Activated T-cell treated with anti-CD3 and anti-CD28 coated beads, Interleukin-2, amount 50 U/mL, for 24 hours (primary cell): Measurements from ENCODE around the gene KCNMA1.

ENCODE experiments used
- DNase-seq: peaks from one replicate; pipeline ENCODE4 v3.0.0-alpha.2; 2020
- H3K27ac Mint-ChIP-seq: 2 replicates; pipeline ENCODE4 v1.8.0; 2020; ENCODE audit warnings: mild to moderate bottlenecking, mixed read lengths
- H3K27me3 Mint-ChIP-seq: 2 replicates; pipeline ENCODE4 v1.8.0; 2020; ENCODE audit warnings: mixed read lengths
- H3K36me3 Mint-ChIP-seq: 2 replicates; pipeline ENCODE4 v1.8.0; 2020; ENCODE audit warnings: low read depth, mixed read lengths
- H3K4me1 Mint-ChIP-seq: 2 replicates; pipeline ENCODE4 v1.8.0; 2020; ENCODE audit warnings: low read depth, mixed read lengths
- H3K4me3 Mint-ChIP-seq: 2 replicates; pipeline ENCODE4 v1.8.0; 2020; ENCODE audit warnings: mild to moderate bottlenecking, moderate library complexity, mixed read lengths
- H3K9me3 Mint-ChIP-seq: 2 replicates; pipeline ENCODE4 v1.8.0; 2020; ENCODE audit warnings: mixed read lengths

KCNMA1 gene

DNA sequence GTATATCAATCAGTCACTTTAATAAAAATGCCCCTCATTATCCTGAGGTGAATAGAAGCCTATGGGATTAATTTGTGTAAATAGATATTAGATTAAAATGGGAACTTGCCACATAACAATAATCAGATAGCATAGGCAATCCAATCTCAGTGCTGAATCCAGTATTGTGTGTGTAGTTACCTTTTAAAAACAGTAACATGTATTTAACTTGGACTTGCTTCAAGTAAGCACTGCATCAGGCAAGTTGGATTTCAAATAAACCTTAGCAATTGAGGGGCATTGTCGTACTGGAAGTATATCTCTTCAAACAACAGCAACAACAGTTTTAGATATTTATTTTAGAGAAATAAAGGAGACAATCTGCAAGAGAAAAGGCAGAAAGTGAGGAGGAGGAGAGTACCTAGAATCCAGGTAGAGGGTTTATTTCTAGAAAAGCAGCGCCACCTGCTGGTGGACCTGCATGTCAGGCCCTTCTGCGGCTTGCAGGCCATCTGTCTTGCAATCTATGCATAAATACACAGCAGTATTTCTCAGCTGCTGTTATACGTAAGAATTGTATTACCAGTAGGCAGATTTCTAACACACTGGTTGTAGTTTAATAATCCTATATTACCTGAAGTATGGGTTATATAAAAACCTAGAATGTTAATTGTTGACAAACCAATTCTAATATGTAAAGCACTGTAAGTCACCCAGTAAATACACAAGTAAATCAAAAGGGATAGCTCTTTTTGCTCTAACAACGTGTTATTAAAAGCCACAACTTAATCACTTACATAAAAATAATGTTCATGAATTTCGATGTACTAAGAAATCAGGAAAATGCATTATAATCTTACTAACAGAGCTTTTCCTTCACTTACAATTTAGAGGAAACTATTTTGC lies 652.8 kb downstream of the KCNMA1 start:
- Mint-ChIP-seq H3K36me3 (no peaks in the 10 kb centered on the region), H3K27ac (no peak overlapping the region), H3K27me3 (peaks cover 2% of the 10 kb centered on the region), H3K9me3 (no peaks in the 10 kb centered on the region), H3K4me3 (no peak overlapping the region), H3K4me1 (no peaks in the 10 kb centered on the region)
- DNase-seq, result peak; percentile 72

DNA sequence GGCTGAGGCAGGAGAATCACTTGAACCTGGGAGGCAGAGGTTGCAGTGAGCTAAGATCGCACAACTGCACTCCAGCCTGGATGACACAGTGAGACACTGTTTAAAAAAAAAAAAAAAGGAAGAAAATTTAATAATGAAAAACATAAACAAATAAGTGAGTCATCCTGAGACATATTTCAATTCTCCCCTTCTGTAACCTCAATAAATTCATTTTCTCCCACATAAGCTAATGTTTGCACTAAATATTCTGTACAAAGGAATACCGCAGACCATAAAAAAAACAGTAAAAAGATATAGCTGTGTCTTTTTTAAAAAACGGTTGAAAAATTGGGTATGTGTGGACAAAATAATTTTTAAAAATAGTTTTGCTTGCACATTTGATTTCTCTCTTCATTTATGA lies 654.0 kb downstream of the KCNMA1 start:
- no peak overlapping the region for H3K4me3 Mint-ChIP-seq
- peaks cover 2% of the 10 kb centered on the region for H3K27me3 Mint-ChIP-seq
- H3K27ac Mint-ChIP-seq, result no peak overlapping the region
- H3K36me3 Mint-ChIP-seq, result no peaks in the 10 kb centered on the region
- DNase-seq, result no peak
- no peaks in the 10 kb centered on the region for H3K9me3 Mint-ChIP-seq
- H3K4me1 Mint-ChIP-seq, result no peaks in the 10 kb centered on the region

DNA sequence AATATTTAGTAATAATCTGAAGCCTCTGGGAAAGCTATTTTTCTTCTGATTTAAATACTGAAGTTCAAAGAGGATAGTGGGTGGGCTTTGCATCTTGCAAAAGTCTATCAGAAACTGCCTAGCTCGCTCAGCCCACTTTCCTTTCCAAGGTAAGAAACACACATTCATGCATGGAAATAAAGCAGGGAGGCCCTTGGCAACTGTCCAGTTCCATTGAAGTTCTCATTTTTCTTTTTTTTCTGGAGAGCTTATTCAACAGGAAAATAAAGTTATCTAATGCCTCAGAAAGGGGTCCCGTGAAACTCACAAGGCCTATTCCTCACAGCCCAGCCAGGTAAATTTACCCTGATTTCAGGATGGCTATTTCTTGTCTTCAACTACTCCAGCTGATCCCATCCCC lies 654.9 kb downstream of the KCNMA1 start:
- Mint-ChIP-seq H3K36me3 (no peaks in the 10 kb centered on the region), H3K4me3 (no peak overlapping the region), H3K9me3 (no peaks in the 10 kb centered on the region), H3K4me1 (no peaks in the 10 kb centered on the region), H3K27me3 (peaks cover 2% of the 10 kb centered on the region), H3K27ac (no peak overlapping the region)
- no peak for DNase-seq

DNA sequence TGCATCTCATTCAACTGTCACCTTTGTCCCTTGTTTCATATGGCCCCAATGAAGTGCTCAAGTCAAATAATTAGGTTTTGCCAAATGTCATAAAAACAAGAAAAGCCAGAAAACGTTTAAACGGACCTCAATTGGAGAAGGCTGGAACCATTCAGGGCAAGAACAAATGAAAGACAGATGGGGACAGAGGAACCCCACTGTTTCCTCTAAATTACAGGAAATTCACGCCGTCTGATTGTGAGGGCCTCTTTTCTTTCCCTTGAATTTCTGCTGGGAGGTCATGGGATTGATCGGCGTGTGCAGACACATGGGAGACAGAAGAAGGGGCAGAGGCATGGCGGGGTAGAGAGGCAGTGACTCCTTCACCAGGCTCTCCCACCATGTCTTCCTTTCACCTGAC lies 656.4 kb downstream of the KCNMA1 start:
- H3K27ac Mint-ChIP-seq, result no peak overlapping the region
- no peaks in the 10 kb centered on the region for H3K36me3 Mint-ChIP-seq
- H3K9me3 Mint-ChIP-seq, result no peaks in the 10 kb centered on the region
- H3K4me1 Mint-ChIP-seq, result no peaks in the 10 kb centered on the region
- no peak overlapping the region for H3K4me3 Mint-ChIP-seq
- peaks cover 2% of the 10 kb centered on the region for H3K27me3 Mint-ChIP-seq
- no peak for DNase-seq

DNA sequence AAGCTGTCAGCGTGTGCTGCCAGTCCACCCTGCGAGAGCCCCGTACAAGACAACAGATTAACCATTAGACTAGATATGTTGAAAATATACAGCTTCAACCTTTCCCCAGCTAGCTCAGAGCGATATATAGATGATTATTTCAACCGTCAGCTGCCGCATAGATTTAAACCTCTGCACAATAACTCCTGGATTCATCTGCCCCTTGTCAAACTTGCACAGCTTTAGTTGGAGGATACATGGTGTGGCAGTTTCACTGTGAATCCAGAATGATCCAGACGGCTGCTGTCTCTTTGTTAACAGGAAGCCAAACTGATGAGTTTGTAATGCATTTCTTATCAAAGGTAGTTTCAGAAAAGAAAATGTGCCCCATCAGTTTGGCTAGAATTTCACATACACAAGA lies 659.7 kb downstream of the KCNMA1 start:
- peaks cover 2% of the 10 kb centered on the region for H3K27me3 Mint-ChIP-seq

DNA sequence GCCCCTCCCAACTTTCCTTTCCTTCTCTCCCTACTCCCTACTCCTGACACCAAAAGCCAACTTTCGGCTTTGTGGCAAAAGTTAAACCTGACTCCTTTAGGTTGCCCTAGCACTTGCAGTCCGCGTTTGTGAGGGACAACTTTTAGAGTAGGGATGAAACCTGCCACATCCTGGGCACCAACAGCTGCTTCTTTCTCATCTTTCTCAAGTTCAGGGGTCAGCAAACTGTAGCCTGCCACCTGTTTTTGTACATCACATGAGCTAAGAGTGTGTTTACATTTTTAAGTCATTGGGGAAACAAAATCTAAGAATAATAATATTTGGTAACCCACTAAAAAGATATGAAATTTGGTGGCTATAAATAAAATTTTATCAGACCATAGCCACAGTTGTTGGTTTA lies 660.6 kb downstream of the KCNMA1 start:
- no peak for DNase-seq
- Mint-ChIP-seq H3K4me3 (no peak overlapping the region), H3K27me3 (peaks cover 2% of the 10 kb centered on the region), H3K36me3 (no peaks in the 10 kb centered on the region), H3K9me3 (no peaks in the 10 kb centered on the region), H3K4me1 (no peaks in the 10 kb centered on the region), H3K27ac (no peak overlapping the region)

More for the DNA sequence above, 659.7 kb downstream of the KCNMA1 start:
- Mint-ChIP-seq H3K9me3 (no peaks in the 10 kb centered on the region), H3K4me3 (no peak overlapping the region), H3K36me3 (no peaks in the 10 kb centered on the region), H3K27ac (no peak overlapping the region), H3K4me1 (no peaks in the 10 kb centered on the region)
- DNase-seq, result no peak

DNA sequence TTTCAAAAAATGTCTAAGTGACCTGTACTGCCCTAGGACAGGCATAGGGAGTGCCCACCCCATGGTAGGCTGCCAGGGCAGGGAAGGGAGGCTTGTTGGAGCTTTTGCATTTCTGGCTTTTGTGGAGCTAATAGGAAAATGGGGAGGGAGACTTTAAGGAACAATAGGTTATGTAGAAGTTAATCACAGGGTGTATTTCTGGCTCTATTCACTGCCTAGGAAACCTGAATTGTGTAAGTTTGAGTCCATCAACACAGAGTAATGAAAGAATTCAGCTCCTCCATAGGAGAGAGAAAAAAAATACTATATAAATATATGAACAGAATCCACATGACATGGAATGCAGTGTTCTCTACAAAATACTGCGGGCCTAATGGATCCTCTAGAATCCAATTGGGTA lies 661.5 kb downstream of the KCNMA1 start:
- Mint-ChIP-seq H3K27ac (no peak overlapping the region), H3K9me3 (no peaks in the 10 kb centered on the region), H3K27me3 (peaks cover 2% of the 10 kb centered on the region), H3K4me3 (no peak overlapping the region), H3K36me3 (no peaks in the 10 kb centered on the region), H3K4me1 (peaks cover 7% of the 10 kb centered on the region)
- DNase-seq, result no peak

DNA sequence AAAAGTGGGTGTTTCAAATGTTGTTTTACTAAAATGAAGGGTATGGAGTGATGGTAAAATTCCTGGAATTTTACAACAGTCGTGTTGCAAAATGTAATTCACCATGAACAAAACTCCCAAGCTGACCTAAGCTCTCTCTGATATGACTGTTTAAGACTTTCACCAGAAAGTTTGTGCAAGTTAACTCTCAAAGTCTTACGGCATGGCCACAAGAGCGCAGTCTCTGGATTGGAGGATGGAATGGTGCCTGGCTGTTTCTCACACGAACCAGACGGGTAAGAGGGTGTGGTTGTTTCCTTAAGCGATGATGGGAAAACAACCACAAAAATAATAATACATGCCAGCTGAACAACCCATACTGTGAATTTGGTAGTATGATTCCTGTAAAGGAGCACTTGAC lies 662.5 kb downstream of the KCNMA1 start:
- no peaks in the 10 kb centered on the region for H3K36me3 Mint-ChIP-seq
- no peak for DNase-seq
- no peaks in the 10 kb centered on the region for H3K27me3 Mint-ChIP-seq

DNA sequence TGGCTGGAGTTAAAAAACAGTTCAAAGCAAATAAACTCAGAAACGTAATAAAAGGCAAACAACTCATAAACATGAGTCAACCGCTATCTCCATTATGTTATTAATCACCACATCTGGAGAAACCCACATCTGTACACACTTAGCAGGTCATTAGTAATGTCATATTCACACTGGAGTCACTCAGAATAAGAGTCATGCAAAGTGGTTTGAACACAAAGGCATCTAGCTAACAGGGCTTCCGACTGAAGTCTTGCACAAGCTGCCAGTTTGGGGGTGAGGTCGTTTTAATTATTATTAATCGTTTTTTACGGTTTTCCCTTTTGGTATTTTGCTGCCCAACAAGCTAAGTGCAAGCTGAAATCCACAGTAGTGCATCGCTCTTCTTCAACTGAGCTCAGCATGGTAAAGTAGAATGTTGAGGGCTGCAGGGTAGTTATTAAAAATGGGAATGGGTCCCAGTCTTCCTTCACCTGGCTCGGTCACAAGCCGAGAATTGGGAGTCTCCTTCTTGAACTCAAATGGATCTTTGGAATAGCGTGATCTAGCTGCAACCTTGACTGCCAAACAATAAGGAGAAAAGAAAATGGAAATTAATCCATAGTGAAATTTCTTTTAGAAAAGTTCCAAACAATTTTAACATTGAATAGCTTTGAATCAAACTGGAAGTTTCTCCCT lies 663.5 kb downstream of the KCNMA1 start:
- H3K4me3 Mint-ChIP-seq, result no peak overlapping the region
- no peaks in the 10 kb centered on the region for H3K27me3 Mint-ChIP-seq
- no peaks in the 10 kb centered on the region for H3K9me3 Mint-ChIP-seq
- H3K4me1 Mint-ChIP-seq, result peaks cover 7% of the 10 kb centered on the region
- H3K36me3 Mint-ChIP-seq, result no peaks in the 10 kb centered on the region
- DNase-seq, result no peak
- no peak overlapping the region for H3K27ac Mint-ChIP-seq

More for the DNA sequence above, 662.5 kb downstream of the KCNMA1 start:
- H3K27ac Mint-ChIP-seq, result no peak overlapping the region
- no peak overlapping the region for H3K4me3 Mint-ChIP-seq
- no peaks in the 10 kb centered on the region for H3K9me3 Mint-ChIP-seq
- peaks cover 7% of the 10 kb centered on the region for H3K4me1 Mint-ChIP-seq

DNA sequence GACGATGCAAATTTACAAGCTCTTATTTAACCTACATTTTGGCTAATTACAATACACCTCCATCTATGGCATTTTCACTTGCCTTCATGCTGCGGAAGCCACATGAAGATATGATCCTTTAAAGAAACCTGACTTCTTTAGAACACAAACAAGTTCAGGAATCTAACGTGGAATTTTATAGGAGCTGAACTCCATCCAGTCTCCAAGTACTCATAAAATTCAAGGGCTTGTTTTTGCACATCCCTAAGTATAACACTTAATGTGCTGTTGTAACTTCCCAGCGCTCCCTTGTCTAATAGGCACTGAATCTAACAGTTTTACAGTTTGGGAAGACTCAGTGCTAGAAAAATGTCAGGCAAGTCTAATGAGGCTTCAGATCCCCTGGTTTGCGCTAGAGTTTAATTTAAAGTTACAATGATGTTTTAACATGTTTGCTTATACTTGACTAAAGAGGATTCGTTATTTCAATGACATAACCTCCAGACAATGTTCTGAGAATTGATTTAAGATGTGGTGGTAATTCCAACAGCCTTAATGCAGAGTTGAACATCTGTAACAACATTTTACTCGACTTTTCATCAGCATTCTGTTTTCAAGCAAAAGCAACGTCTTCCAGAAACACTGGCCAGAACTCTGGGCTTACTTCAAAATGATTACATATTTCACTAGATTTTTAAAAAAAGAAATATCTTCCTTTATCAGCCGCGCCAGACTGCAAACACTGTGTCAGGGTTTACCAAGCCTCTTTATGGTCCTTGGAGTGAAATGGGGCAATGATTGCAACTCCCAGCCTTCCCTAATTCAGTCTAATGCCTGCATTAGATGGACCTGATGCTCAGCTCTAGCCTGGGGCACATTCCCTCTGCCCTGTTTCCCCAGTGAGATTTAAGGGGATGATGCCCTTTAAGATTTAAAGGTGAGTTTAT lies 664.3 kb downstream of the KCNMA1 start:
- Mint-ChIP-seq H3K27me3 (no peaks in the 10 kb centered on the region), H3K36me3 (no peaks in the 10 kb centered on the region), H3K9me3 (no peaks in the 10 kb centered on the region), H3K4me3 (no peak overlapping the region), H3K4me1 (peaks cover 7% of the 10 kb centered on the region), H3K27ac (no peak overlapping the region)
- no peak for DNase-seq

DNA sequence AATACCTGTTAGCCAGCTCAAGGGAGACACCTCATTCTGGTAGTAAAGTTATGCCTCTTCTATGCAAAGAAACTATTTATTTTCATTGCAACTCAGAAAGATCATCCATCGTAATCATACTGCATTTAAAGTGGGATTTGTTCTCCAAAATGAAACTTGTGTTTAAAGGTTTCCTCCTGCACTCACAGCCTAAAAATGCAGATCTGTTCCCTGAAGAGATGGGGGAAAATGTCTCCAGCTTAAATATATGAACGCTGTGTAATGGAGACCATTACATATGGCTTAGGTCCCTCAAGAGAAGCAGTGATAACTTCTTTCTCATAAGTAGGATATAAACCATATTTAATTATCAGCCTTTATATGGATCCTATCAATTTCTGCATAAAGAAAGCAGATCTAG lies 665.1 kb downstream of the KCNMA1 start:
- Mint-ChIP-seq H3K27me3 (no peaks in the 10 kb centered on the region), H3K9me3 (no peaks in the 10 kb centered on the region), H3K27ac (no peak overlapping the region), H3K4me3 (no peak overlapping the region), H3K4me1 (peaks cover 7% of the 10 kb centered on the region), H3K36me3 (no peaks in the 10 kb centered on the region)
- DNase-seq, result no peak

DNA sequence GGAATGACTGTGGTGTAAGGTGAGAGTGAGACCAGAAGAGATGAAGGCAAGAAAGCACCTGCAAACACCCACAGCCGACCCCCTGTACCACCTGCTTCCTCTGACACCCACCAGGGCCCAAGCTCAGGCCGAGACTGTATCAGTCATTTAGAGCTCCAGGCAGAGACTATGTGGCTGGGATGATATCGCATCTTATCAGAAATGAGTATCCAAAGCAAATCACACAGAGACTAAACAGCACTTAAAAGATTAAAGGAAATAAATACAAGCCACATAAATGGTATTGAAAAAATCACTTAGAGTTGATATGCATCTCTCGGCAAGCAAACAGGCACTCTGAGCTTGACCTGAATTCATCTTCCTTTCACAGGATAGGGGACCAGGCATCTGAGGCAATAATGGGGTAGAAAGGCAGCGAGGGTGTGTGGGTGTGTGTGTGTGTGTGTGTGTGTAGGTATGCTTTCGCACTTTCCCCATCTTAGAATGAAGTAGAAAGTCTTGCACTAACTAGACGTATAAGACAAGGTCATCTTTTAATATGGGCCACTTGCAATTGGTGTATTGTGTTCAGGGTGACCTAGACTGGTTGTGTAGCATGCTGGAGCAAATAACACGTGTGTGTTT lies 665.9 kb downstream of the KCNMA1 start:
- no peak for DNase-seq
- Mint-ChIP-seq H3K4me3 (no peak overlapping the region), H3K27me3 (no peaks in the 10 kb centered on the region), H3K4me1 (peaks cover 7% of the 10 kb centered on the region), H3K36me3 (no peaks in the 10 kb centered on the region), H3K27ac (no peak overlapping the region), H3K9me3 (no peaks in the 10 kb centered on the region)

DNA sequence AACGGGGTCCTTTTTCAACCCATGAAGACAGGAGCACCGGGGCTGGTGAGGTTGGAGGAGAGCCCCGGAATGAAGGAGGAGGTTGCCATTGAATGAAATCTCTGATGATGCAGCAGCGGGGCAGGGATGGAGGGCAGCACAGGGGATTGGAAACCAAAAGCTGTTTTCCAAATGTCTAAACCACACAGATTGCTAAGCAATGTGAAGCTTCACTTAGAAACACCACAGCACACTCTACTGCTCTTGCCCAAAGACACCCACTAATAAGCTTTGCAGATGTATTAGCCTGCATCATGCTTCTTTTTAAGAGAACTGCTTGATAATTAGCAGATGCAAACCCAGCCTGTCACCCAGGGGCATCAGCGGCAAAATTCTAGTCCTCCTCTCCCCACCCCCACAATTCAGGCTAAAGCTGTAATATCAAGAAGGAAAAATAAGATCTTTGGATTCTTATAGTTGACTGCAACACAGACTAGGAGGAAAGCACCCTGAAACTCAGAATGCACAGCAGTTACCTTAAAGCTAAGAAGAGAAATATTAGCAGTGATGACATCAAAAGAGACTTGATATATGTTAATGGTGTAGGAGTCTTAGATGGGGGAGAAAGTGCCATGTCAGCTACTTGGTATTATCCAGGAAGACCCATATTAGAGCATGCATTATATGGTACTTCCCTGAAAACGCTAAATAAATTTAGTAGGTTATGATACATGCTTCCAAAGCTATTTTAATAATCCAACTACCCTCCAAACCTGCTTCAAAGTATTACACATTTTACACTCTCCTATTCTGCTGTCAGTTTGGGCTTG lies 666.7 kb downstream of the KCNMA1 start:
- peaks cover 7% of the 10 kb centered on the region for H3K4me1 Mint-ChIP-seq
- no peaks in the 10 kb centered on the region for H3K36me3 Mint-ChIP-seq
- no peak for DNase-seq
- H3K9me3 Mint-ChIP-seq, result no peaks in the 10 kb centered on the region
- no peak overlapping the region for H3K4me3 Mint-ChIP-seq
- no peak overlapping the region for H3K27ac Mint-ChIP-seq
- no peaks in the 10 kb centered on the region for H3K27me3 Mint-ChIP-seq
